GM23248 (cell line): Measurements from ENCODE around the gene BBS7. TPM values are rescaled to one million over a fixed set of nuclear protein-coding genes. Genes with fewer than 3 reads are reported as not detected.

Experiments
- DNase-seq: peaks from one replicate; pipeline ENCODE4 v3.0.0-alpha.2; 2015
- H2AFZ ChIP-seq: fragments of 200-600 bp; sonication (generic); 2 replicates; pipeline ENCODE4 v1.6.1; 2016; ENCODE audit warnings: antibody characterized with exemption
- H3F3A ChIP-seq: fragments of 200-600 bp; sonication (generic); 2 replicates; pipeline ENCODE4 v1.6.1; 2016; ENCODE audit warnings: mild to moderate bottlenecking, antibody characterized with exemption, mixed run types; ENCODE audit not compliant: insufficient read depth
- H3K27ac ChIP-seq: fragments of 200-600 bp; sonication (generic); 2 replicates; pipeline ENCODE4 v1.5.1; 2016; ENCODE audit warnings: mild to moderate bottlenecking
- H3K27me3 ChIP-seq: fragments of 200-600 bp; sonication (generic); replicated peaks from 2 replicates; pipeline ENCODE4 v1.6.1; 2016; ENCODE audit warnings: mild to moderate bottlenecking; ENCODE audit not compliant: insufficient read depth
- H3K36me3 ChIP-seq: fragments of 200-600 bp; sonication (generic); 2 replicates; pipeline ENCODE4 v1.6.1; 2016; ENCODE audit warnings: low read depth, mild to moderate bottlenecking
- H3K4me1 ChIP-seq: fragments of 200-600 bp; sonication (generic); 2 replicates; pipeline ENCODE4 v1.6.1; 2016; ENCODE audit warnings: mild to moderate bottlenecking; ENCODE audit not compliant: insufficient read depth
- H3K4me2 ChIP-seq: fragments of 200-600 bp; sonication (generic); one replicate; pipeline ENCODE4 v1.6.1; 2016; ENCODE audit warnings: mild to moderate bottlenecking; ENCODE audit not compliant: unreplicated experiment
- H3K4me3 ChIP-seq: fragments of 200-600 bp; sonication (generic); 2 replicates; pipeline ENCODE4 v1.5.1; 2016; ENCODE audit warnings: mild to moderate bottlenecking
- H3K79me2 ChIP-seq: fragments of 200-600 bp; sonication (generic); 2 replicates; pipeline ENCODE4 v1.6.1; 2016; ENCODE audit warnings: mild to moderate bottlenecking; ENCODE audit not compliant: insufficient read depth
- H3K9ac ChIP-seq: fragments of 200-600 bp; sonication (generic); 2 replicates; pipeline ENCODE4 v1.6.1; 2016; ENCODE audit warnings: mild to moderate bottlenecking
- H3K9me2 ChIP-seq: fragments of 200-600 bp; sonication (generic); 2 replicates; pipeline ENCODE4 v1.6.1; 2016; ENCODE audit warnings: mixed run types, mild to moderate bottlenecking, moderate library complexity; ENCODE audit not compliant: insufficient read depth
- H3K9me3 ChIP-seq: fragments of 200-600 bp; sonication (generic); one replicate; pipeline ENCODE4 v1.6.1; 2017; ENCODE audit warnings: low read depth
- H4K20me1 ChIP-seq: fragments of 200-600 bp; sonication (generic); 2 replicates; pipeline ENCODE4 v1.6.0; 2016; ENCODE audit not compliant: insufficient read depth
- EZH2 ChIP-seq: fragments of 200-600 bp; sonication (generic); IDR thresholded peaks from 2 replicates; pipeline ENCODE4 v1.6.1; 2018; ENCODE audit warnings: antibody characterized with exemption, mild to moderate bottlenecking; ENCODE audit not compliant: insufficient read depth, poor library complexity, severe bottlenecking
- EZH2phosphoT487 ChIP-seq: fragments of 200-600 bp; sonication (generic); IDR thresholded peaks from 2 replicates; pipeline ENCODE4 v1.6.1; 2018; ENCODE audit warnings: antibody characterized with exemption, moderate library complexity, mild to moderate bottlenecking, low read depth; ENCODE audit not compliant: insufficient read depth
- WGBS, 2 experiments: methylation state at CpG; one replicate each; pipeline ENCODE4 v1.1.6; 2015 to 2017; ENCODE audit warnings: low lambda C conversion rate in 2 of 2, low coverage in 1 of 2; ENCODE audit errors: missing lambda C conversion rate in 2 of 2; 5-methylcytosine and 5-hydroxymethylcytosine counted together
- in situ Hi-C: fragments of 300-500 bp; cut with MboI; formaldehyde crosslinking; loops from 2 replicates; pipeline ENCODE4 v1.15.0; 2020
- polyA plus RNA-seq: library from polyadenylated mRNA; unstranded; fragments of >200 nt; fragmentation: Nextera tagmentation; extraction: Ambion mirVana; gene quantifications from 2 replicates; pipeline ENCODE4 v1.2.1, GENCODE V29; 2016
- total RNA-seq: library from RNA; depleted of rRNA; stranded (reverse); fragments of >200 nt; shearing (Covaris generic); gene quantifications from 2 replicates; pipeline ENCODE4 v1.2.3, GENCODE V29; 2014

The BBS7 gene
- total and polyA plus RNA-seq, 2 experiments from 2014 or later, result 24.5 to 28.7 TPM

DNA sequence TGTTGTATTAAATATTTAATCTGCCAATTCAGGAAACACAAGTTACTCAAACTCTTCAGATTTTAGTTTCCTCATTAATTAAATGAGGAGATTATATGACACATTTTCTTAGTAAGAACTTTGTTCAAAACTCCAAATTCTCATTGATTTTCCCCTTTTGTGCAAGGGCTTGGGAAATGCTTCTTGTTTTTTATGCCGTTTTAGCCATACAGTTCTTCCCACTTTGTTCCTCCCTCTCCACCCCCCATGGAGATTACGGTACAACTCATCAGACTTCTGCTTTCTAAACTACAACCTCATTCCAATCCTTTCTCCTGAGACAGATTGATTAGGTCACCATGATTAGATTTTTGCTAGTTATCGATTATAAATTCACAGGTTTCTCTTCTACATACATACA, 10.9 kb upstream of the BBS7 start:
- Histone ChIP-seq H4K20me1 (no peaks in the 10 kb centered on the region), H3K27me3 (peaks cover 5% of the 10 kb centered on the region), H3K36me3 (no peaks in the 10 kb centered on the region), H3K4me1 (no peaks in the 10 kb centered on the region), H2AFZ (no peak overlapping the region), H3K27ac (no peak overlapping the region), H3K4me2 (no peak overlapping the region), H3K79me2 (no peaks in the 10 kb centered on the region), H3F3A (no peaks in the 10 kb centered on the region), H3K9me2 (no peaks in the 10 kb centered on the region), H3K9ac (no peak overlapping the region), H3K4me3 (no peak overlapping the region), H3K9me3 (no peaks in the 10 kb centered on the region)
- TF ChIP-seq EZH2phosphoT487 (no peak), EZH2 (no peak)
- DNase-seq, result no peak
- WGBS, 2 experiments, result 40 to 55% methylated on average over 3 of the region's 3 CpGs
- in situ Hi-C loops, result loop anchor here (25.0 kb wide), 1 partner anchor 681 kb away; no protein-coding TSS in a partner anchor

DNA sequence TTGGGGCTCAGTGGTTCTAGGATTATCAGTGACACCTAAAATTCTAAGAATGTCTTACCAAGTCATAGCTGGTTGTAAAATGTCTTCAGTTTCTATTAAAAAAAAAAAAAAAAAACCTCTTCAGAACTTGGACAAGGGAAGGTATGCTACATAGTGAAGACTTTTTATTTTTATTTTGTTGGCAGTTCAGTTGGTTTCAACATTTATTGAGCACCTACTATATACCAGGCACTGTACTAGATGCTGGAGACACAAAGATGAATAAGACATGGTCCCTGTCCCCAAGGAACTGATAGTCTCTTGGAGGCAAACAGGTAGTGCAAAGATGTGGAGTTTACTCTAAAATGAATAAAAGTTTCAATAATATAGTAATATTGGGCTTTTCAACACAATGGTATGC, 8.9 kb upstream of the BBS7 start:
- no peaks in the 10 kb centered on the region for H3F3A ChIP-seq
- TF ChIP-seq EZH2phosphoT487 (no peak), EZH2 (no peak)
- H3K27ac ChIP-seq, result no peak overlapping the region
- peaks cover 5% of the 10 kb centered on the region for H3K27me3 ChIP-seq
- H3K36me3 ChIP-seq, result no peaks in the 10 kb centered on the region
- no peaks in the 10 kb centered on the region for H3K9me2 ChIP-seq
- no peaks in the 10 kb centered on the region for H3K79me2 ChIP-seq
- no peak for DNase-seq
- no peak overlapping the region for H3K9ac ChIP-seq
- in situ Hi-C loops, result loop anchor here (25.0 kb wide), 1 partner anchor 683 kb away; no protein-coding TSS in a partner anchor
- H2AFZ ChIP-seq, result no peak overlapping the region
- no peaks in the 10 kb centered on the region for H4K20me1 ChIP-seq
- H3K4me2 ChIP-seq, result no peak overlapping the region
- H3K9me3 ChIP-seq, result no peaks in the 10 kb centered on the region
- no peaks in the 10 kb centered on the region for H3K4me1 ChIP-seq
- H3K4me3 ChIP-seq, result no peak overlapping the region

DNA sequence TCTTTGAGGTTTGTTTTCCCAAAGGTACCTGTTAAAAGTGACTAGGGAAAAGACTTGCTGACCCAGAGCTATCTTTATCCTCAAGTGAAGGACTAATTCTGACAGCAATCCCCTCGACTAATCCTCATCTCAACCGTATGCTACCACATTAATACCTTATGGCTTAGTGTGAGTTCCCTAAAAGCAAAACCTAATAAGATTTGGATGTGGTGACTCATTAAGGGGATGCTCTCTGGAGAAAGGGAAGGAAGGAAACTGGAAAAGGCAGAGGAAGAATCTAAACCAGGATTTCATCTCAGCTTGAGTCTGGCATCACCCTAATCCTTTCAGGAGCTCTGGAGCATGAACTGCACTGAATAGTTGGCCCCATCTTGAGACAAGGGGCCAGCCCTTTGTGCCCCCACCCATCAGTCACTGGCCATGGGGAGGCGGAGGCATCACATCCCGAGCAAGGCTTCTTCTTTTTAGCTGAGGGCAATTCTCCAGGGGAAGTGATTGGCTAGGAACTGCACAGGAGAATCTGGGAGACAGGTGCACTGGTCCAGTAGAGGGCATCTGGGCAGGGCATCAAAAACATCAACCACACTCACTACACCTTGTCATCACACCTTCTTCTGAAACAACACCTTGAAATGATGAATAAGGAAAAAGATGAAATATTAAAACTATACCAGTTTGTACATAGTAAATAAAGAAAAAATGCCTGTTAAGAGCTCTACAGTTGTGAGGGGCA, 6.9 kb upstream of the BBS7 start:
- Histone ChIP-seq H3K36me3 (no peaks in the 10 kb centered on the region), H3K4me3 (no peak overlapping the region), H3K9me3 (no peaks in the 10 kb centered on the region), H3K79me2 (no peaks in the 10 kb centered on the region), H2AFZ (no peak overlapping the region), H3K4me1 (no peaks in the 10 kb centered on the region), H3K9me2 (no peaks in the 10 kb centered on the region), H3K27me3 (peaks cover 5% of the 10 kb centered on the region), H3K9ac (no peak overlapping the region), H4K20me1 (no peaks in the 10 kb centered on the region), H3K4me2 (no peak overlapping the region), H3K27ac (no peak overlapping the region), H3F3A (no peaks in the 10 kb centered on the region)
- no peak for DNase-seq
- WGBS, 2 experiments, result 36 to 38% methylated on average over 4 of the region's 4 CpGs
- TF ChIP-seq EZH2 (no peak), EZH2phosphoT487 (no peak)
- in situ Hi-C loops, result loop anchor here (25.0 kb wide), 1 partner anchor 685 kb away; no protein-coding TSS in a partner anchor

DNA sequence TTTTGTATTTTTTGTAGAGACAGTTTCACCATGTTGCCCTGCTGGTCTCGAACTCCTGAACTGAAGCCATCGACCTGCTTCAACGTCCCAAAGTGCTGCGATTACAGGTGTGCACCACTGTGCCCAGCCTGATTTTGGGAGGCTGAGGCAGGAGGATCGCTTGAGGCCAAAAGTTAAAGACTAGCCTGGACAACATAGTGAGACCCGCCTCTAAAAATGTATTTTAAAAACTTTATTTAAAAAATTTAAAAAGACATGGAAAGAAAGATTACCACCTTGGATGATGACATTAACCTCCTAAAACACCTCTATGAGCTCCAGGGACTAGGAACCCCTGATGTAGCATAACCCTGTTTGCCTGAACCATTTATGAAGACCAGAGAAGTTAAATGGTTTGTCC, 5.8 kb upstream of the BBS7 start:
- in situ Hi-C loops, result loop anchor here (25.0 kb wide), 1 partner anchor 686 kb away; no protein-coding TSS in a partner anchor
- Histone ChIP-seq H4K20me1 (no peaks in the 10 kb centered on the region), H3K79me2 (no peaks in the 10 kb centered on the region), H3K9ac (no peak overlapping the region), H3K27ac (no peak overlapping the region), H3K4me3 (no peak overlapping the region), H3K9me3 (no peaks in the 10 kb centered on the region), H3K4me2 (no peak overlapping the region), H3K4me1 (no peaks in the 10 kb centered on the region), H3K9me2 (no peaks in the 10 kb centered on the region), H3K36me3 (no peaks in the 10 kb centered on the region), H3K27me3 (peaks cover 5% of the 10 kb centered on the region), H3F3A (no peaks in the 10 kb centered on the region), H2AFZ (no peak overlapping the region)
- DNase-seq, result no peak
- no peak for TF ChIP-seq EZH2
- TF ChIP-seq EZH2phosphoT487, result no peak
- 77 to 81% methylated on average over 6 of the region's 6 CpGs for WGBS, 2 experiments
